Astrocyte (in vitro differentiated cells and primary cell): ENCODE measurements around the gene NAALADL2. TPM values are rescaled to one million over a fixed set of nuclear protein-coding genes. Genes with fewer than 3 reads are reported as not detected.

Experiments
- DNase-seq: peaks from one replicate; pipeline ENCODE4 v3.0.0-alpha.2; 2010; ENCODE audit warnings: low read depth
- FAIRE-seq: peaks from 2 replicates; lab custom pipeline; 2011; peaks lifted over from hg19 to GRCh38; lab: Jason Lieb, UNC
- H2AFZ ChIP-seq: 2 replicates; pipeline ENCODE4 v1.6.0; 2012; ENCODE audit warnings: low read depth, low read length, inconsistent platforms
- H3K27ac ChIP-seq: 2 replicates; pipeline ENCODE4 v1.5.1; 2011; ENCODE audit warnings: low read depth, low read length, inconsistent platforms
- H3K27me3 ChIP-seq: 2 replicates; pipeline ENCODE4 v1.6.0; 2011; ENCODE audit warnings: low read length, inconsistent platforms; ENCODE audit not compliant: insufficient read depth
- H3K36me3 ChIP-seq: 2 replicates; pipeline ENCODE4 v1.5.1; 2011; ENCODE audit warnings: low read length, inconsistent platforms; ENCODE audit not compliant: insufficient read depth
- H3K4me1 ChIP-seq: 2 replicates; pipeline ENCODE4 v1.5.1; 2011; ENCODE audit warnings: low read length, inconsistent platforms; ENCODE audit not compliant: insufficient read depth
- H3K4me2 ChIP-seq: 2 replicates; pipeline ENCODE4 v1.6.0; 2012; ENCODE audit warnings: low read length, inconsistent platforms
- H3K4me3 ChIP-seq: 2 replicates; pipeline ENCODE4 v1.5.1; 2011; ENCODE audit warnings: low read depth, mild to moderate bottlenecking, low read length, inconsistent platforms; ENCODE audit not compliant: insufficient read depth
- H3K79me2 ChIP-seq: 2 replicates; pipeline ENCODE4 v1.6.0; 2012; ENCODE audit warnings: mild to moderate bottlenecking, low read length, inconsistent platforms; ENCODE audit not compliant: insufficient read depth
- H3K9ac ChIP-seq: 2 replicates; pipeline ENCODE4 v1.6.0; 2012; ENCODE audit warnings: mild to moderate bottlenecking, low read length, inconsistent platforms
- H3K9me3 ChIP-seq: 2 replicates; pipeline ENCODE4 v1.5.1; 2012; ENCODE audit warnings: low read depth, mild to moderate bottlenecking, low read length, inconsistent platforms; ENCODE audit not compliant: insufficient read depth
- H4K20me1 ChIP-seq: 2 replicates; pipeline ENCODE4 v1.6.0; 2012; ENCODE audit warnings: low read length, inconsistent platforms; ENCODE audit not compliant: insufficient read depth
- H3K27ac Mint-ChIP-seq: one replicate; pipeline ENCODE4 v1.8.0; 2021; ENCODE audit warnings: mild to moderate bottlenecking, mixed read lengths; ENCODE audit not compliant: unreplicated experiment
- H3K27me3 Mint-ChIP-seq: one replicate; pipeline ENCODE4 v1.8.0; 2021; ENCODE audit warnings: low read depth, mixed read lengths; ENCODE audit not compliant: unreplicated experiment
- H3K36me3 Mint-ChIP-seq: one replicate; pipeline ENCODE4 v1.8.0; 2021; ENCODE audit warnings: low read depth, mixed read lengths; ENCODE audit not compliant: unreplicated experiment
- H3K4me1 Mint-ChIP-seq: one replicate; pipeline ENCODE4 v1.8.0; 2021; ENCODE audit warnings: low read depth, mixed read lengths; ENCODE audit not compliant: unreplicated experiment
- H3K4me3 Mint-ChIP-seq: one replicate; pipeline ENCODE4 v1.8.0; 2021; ENCODE audit warnings: mild to moderate bottlenecking, moderate library complexity, mixed read lengths; ENCODE audit not compliant: unreplicated experiment
- H3K9me3 Mint-ChIP-seq: one replicate; pipeline ENCODE4 v1.8.0; 2021; ENCODE audit warnings: mild to moderate bottlenecking, mixed read lengths; ENCODE audit not compliant: unreplicated experiment
- EZH2 ChIP-seq: IDR thresholded peaks from 2 replicates; pipeline ENCODE4 v1.6.1; 2012; ENCODE audit warnings: mild to moderate bottlenecking, low read length, inconsistent platforms; ENCODE audit not compliant: insufficient read depth
- total RNA-seq: library from RNA; stranded (reverse); gene quantifications from 2 replicates; pipeline ENCODE4 v1.2.1, GENCODE V29; 2021
- TF ChIP-seq, protein P1 (sequence below): IDR thresholded peaks from 2 replicates; pipeline ENCODE4 v1.5.1; 2011; ENCODE audit warnings: low read depth, mild to moderate bottlenecking, inconsistent platforms, low read length, moderate library complexity; ENCODE audit not compliant: insufficient read depth

NAALADL2 gene
- total RNA-seq, 1 donor from 2014 or later: 2.7 TPM

DNA sequence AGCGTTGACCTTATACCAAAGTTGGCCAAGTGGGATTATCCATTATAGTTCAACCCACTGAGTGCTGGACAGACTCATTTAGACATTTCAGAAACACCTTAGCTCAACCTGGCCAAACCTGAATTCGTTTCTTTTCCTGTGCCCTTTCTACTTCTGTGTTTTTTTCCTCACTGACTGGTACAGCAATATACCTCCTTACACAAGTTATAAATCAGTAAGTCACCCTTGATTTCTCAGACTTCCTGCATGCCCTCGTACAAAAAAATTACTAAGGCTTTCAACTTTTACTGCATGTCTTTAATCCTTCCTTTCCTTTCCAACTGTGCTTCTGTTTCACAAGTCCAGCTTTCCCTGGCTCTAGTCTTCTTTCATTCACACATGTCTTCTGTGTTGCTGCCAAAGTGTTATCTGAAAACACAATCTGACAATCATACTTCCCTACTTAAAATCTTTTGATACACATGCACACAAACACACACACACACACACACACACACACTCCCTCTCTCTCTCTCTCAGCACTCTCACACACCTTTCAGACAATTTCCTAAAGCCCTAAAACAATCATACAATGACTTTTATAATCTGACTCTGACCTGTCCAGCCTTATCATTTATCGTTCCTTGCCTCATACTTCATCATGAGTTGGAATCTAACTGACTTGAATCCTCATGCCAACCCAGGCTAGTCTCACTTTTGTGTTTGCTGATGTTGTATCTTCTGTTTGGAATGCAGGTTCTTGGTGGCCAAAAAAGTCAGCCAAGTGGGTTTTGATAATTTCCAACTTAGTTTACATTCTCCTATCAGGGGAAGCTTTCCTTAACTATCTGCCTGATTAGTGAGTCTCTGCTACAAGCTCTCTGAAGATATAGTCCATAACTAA, 436.4 kb downstream of the NAALADL2 start:
- Histone ChIP-seq H3K4me2 (no peak overlapping the region), H3K79me2 (no peaks in the 10 kb centered on the region), H3K4me3 (no peak overlapping the region), H3K27ac (no peak overlapping the region), H3K9me3 (no peaks in the 10 kb centered on the region), H3K9ac (no peak overlapping the region), H3K4me1 (no peaks in the 10 kb centered on the region), H4K20me1 (no peaks in the 10 kb centered on the region), H2AFZ (no peak overlapping the region), H3K36me3 (no peaks in the 10 kb centered on the region), H3K27me3 (no peaks in the 10 kb centered on the region)
- no peak overlapping the region for H3K27ac Mint-ChIP-seq
- FAIRE-seq (no peak), DNase-seq (no peak)
- peaks cover 2% of the 10 kb centered on the region for H3K9me3 Mint-ChIP-seq
- H3K27me3 Mint-ChIP-seq: no peaks in the 10 kb centered on the region
- TF ChIP-seq, protein P1, sequence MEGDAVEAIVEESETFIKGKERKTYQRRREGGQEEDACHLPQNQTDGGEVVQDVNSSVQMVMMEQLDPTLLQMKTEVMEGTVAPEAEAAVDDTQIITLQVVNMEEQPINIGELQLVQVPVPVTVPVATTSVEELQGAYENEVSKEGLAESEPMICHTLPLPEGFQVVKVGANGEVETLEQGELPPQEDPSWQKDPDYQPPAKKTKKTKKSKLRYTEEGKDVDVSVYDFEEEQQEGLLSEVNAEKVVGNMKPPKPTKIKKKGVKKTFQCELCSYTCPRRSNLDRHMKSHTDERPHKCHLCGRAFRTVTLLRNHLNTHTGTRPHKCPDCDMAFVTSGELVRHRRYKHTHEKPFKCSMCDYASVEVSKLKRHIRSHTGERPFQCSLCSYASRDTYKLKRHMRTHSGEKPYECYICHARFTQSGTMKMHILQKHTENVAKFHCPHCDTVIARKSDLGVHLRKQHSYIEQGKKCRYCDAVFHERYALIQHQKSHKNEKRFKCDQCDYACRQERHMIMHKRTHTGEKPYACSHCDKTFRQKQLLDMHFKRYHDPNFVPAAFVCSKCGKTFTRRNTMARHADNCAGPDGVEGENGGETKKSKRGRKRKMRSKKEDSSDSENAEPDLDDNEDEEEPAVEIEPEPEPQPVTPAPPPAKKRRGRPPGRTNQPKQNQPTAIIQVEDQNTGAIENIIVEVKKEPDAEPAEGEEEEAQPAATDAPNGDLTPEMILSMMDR: no peak
- no peak for TF ChIP-seq EZH2
- H3K4me3 Mint-ChIP-seq: no peak overlapping the region
- no peaks in the 10 kb centered on the region for H3K4me1 Mint-ChIP-seq
- no peaks in the 10 kb centered on the region for H3K36me3 Mint-ChIP-seq

DNA sequence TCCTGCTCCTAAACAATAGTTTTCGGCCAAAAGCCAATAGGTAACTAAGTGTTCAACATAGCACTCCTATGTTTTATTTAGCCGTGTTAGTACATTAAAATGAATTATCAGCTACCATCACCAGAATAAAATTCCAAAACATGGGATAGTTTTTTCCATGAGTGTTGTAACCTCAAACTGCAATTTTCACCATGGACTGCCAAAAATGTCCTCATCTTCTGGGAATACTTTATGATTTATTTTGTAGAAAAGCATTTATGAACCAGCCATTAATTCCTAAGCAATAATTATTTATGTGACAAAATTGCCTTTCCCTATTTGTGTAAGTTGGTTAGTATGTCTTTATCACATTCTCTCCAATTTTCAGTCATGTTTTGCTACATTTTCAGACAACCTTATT, 438.1 kb downstream of the NAALADL2 start:
- no peak overlapping the region for H2AFZ ChIP-seq
- no peak for FAIRE-seq

More for the DNA sequence above, 438.1 kb downstream of the NAALADL2 start:
- TF ChIP-seq, protein P1: no peak
- no peak for TF ChIP-seq EZH2
- Histone ChIP-seq H3K9ac (no peak overlapping the region), H3K4me2 (no peak overlapping the region), H3K4me3 (no peak overlapping the region), H4K20me1 (no peaks in the 10 kb centered on the region), H3K36me3 (no peaks in the 10 kb centered on the region), H3K79me2 (no peaks in the 10 kb centered on the region), H3K4me1 (no peaks in the 10 kb centered on the region), H3K27ac (no peak overlapping the region), H3K27me3 (no peaks in the 10 kb centered on the region), H3K9me3 (no peaks in the 10 kb centered on the region)
- H3K4me1 Mint-ChIP-seq: no peaks in the 10 kb centered on the region
- H3K36me3 Mint-ChIP-seq: no peaks in the 10 kb centered on the region
- peaks cover 2% of the 10 kb centered on the region for H3K9me3 Mint-ChIP-seq
- H3K27ac Mint-ChIP-seq: no peak overlapping the region
- no peak overlapping the region for H3K4me3 Mint-ChIP-seq
- no peak for DNase-seq
- no peaks in the 10 kb centered on the region for H3K27me3 Mint-ChIP-seq
